ENCODE measurements around the gene EXOC7.

Gene EXOC7

DNA sequence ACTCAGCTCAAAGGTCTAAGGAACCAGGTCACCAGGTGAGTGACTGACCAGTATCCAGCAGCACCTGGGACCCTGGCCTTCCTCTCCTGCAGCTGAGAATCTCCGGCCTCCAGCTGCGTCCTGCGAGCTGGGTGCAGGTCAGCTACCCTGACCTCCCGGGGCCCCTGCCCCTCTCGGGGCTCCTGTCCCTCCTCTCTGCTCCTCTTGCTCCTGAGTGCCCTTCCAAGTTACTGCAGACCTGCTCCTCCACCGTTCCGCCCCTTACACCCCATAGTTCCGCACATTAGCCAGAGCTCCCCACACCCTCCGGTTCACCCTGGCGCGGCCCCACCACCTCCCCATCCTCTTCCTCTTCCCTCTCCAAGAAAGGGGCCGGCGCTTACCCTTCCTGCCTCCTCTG lies 26.9 kb upstream of the EXOC7 start:
- Histone ChIP-seq H3K4me3 (ENCODE audit: low read depth, low read length) (no peak overlapping the region), H3K36me3 (ENCODE audit: insufficient read depth, low read length) (no peaks in the 10 kb centered on the region), H3K4me1 (ENCODE audit: control insufficient read depth, insufficient read depth, low read length, unreplicated experiment) (no peaks in the 10 kb centered on the region), H3K27ac (ENCODE audit: low read depth, low read length) (no peak overlapping the region), H2AFZ (ENCODE audit: low read length, unreplicated experiment) (no peak overlapping the region), H3K79me2 (ENCODE audit: control insufficient read depth, insufficient read depth, low read length, unreplicated experiment) (no peaks in the 10 kb centered on the region), H3K27me3 (ENCODE audit: insufficient read depth, low read length) (peaks cover 40% of the 10 kb centered on the region)

DNA sequence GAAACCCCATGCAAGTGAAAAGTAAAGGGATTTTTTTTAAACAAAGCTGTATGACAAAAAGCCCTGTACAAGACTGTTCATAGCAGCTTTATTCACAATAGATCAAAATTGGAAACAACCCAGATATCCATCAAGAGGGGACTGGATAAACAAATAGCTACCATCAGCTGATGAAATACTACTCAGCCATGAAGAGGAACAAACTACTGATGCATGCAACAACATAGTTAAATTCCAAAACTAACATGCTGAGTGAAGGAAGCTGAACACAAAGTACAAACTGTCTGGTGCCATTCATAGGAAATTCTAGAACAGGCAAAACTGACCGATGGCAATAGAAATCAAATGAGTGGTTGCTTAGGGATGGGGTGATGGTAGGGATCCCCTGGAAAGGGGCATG lies 22.3 kb upstream of the EXOC7 start:
- Histone ChIP-seq H2AFZ (ENCODE audit: low read length, unreplicated experiment) (no peak overlapping the region), H3K79me2 (ENCODE audit: control insufficient read depth, insufficient read depth, low read length, unreplicated experiment) (no peaks in the 10 kb centered on the region), H3K4me3 (ENCODE audit: low read depth, low read length) (no peak overlapping the region)

DNA sequence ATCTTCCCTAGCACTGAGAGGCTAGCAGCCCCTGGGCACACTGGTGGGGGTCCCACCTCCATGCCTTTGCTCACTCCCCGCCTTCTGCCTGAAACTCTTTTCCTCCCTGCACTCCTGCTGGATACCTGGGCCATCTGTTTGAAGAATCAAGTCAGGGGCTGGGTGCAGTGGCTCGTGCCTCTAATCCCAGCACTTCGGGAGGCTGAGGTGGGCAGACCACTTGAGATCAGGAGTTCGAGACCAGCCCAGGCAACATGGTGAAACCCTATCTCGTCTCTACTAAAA lies 21.7 kb upstream of the EXOC7 start:
- no peaks in the 10 kb centered on the region for H3K36me3 ChIP-seq (ENCODE audit: insufficient read depth, low read length)
- no peak overlapping the region for H3K4me3 ChIP-seq (ENCODE audit: low read depth, low read length)
- H3K27ac ChIP-seq (ENCODE audit: low read depth, low read length): no peak overlapping the region
- H3K79me2 ChIP-seq (ENCODE audit: control insufficient read depth, insufficient read depth, low read length, unreplicated experiment): no peaks in the 10 kb centered on the region
- H3K27me3 ChIP-seq (ENCODE audit: insufficient read depth, low read length): peaks cover 4% of the 10 kb centered on the region; the same call in 1 of the 2 replicates
- H2AFZ ChIP-seq (ENCODE audit: low read length, unreplicated experiment): no peak overlapping the region
- H3K4me1 ChIP-seq (ENCODE audit: control insufficient read depth, insufficient read depth, low read length, unreplicated experiment): no peaks in the 10 kb centered on the region

More for the DNA sequence above, 22.3 kb upstream of the EXOC7 start:
- no peaks in the 10 kb centered on the region for H3K36me3 ChIP-seq (ENCODE audit: insufficient read depth, low read length)
- no peak overlapping the region for H3K27ac ChIP-seq (ENCODE audit: low read depth, low read length)
- peaks cover 10% of the 10 kb centered on the region for H3K27me3 ChIP-seq (ENCODE audit: insufficient read depth, low read length)
- no peaks in the 10 kb centered on the region for H3K4me1 ChIP-seq (ENCODE audit: control insufficient read depth, insufficient read depth, low read length, unreplicated experiment)

DNA sequence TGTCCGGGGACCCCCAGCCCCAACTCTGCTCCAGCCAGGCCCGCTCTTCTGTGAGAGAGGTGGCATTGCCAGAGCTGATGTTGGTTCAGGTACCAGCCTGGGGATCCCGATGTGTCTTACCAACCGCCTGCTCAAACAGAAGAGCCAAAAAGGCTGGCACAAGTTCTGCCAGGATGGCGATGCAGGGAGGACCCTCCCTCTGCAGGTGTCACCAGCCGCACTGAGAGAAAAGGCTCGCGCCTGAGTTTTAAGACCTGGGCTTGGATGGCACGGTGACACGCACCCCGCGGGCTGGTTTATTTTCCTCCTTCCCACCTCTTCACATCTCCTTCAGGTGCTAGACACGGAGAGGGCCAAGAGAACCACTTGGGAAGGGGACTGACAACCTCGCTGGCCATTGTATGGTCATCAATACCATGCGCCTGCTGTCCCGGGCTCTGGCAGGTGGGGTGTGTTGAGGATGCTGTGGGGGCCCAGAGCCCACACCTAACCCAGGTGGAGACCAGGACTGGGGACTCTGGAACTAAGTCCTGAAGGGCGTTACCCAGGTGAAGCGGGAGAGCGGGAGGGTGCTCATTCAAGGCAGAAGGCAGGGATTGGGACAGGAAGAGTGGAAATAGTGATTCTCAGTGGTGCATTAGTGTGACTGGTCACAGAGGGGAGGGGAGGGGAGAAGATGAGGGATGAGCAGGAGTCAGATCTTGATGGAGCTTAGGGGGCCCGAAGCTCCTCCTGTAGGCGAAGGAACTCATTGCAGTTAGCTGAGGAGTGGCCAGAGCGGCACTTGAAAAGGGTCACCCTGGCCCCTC lies 21.2 kb upstream of the EXOC7 start:
- Histone ChIP-seq H3K27me3 (ENCODE audit: insufficient read depth, low read length) (no peaks in the 10 kb centered on the region), H2AFZ (ENCODE audit: low read length, unreplicated experiment) (no peak overlapping the region), H3K79me2 (ENCODE audit: control insufficient read depth, insufficient read depth, low read length, unreplicated experiment) (no peaks in the 10 kb centered on the region), H3K4me3 (ENCODE audit: low read depth, low read length) (no peak overlapping the region), H3K4me1 (ENCODE audit: control insufficient read depth, insufficient read depth, low read length, unreplicated experiment) (no peaks in the 10 kb centered on the region), H3K27ac (ENCODE audit: low read depth, low read length) (no peak overlapping the region), H3K36me3 (ENCODE audit: insufficient read depth, low read length) (no peaks in the 10 kb centered on the region)

DNA sequence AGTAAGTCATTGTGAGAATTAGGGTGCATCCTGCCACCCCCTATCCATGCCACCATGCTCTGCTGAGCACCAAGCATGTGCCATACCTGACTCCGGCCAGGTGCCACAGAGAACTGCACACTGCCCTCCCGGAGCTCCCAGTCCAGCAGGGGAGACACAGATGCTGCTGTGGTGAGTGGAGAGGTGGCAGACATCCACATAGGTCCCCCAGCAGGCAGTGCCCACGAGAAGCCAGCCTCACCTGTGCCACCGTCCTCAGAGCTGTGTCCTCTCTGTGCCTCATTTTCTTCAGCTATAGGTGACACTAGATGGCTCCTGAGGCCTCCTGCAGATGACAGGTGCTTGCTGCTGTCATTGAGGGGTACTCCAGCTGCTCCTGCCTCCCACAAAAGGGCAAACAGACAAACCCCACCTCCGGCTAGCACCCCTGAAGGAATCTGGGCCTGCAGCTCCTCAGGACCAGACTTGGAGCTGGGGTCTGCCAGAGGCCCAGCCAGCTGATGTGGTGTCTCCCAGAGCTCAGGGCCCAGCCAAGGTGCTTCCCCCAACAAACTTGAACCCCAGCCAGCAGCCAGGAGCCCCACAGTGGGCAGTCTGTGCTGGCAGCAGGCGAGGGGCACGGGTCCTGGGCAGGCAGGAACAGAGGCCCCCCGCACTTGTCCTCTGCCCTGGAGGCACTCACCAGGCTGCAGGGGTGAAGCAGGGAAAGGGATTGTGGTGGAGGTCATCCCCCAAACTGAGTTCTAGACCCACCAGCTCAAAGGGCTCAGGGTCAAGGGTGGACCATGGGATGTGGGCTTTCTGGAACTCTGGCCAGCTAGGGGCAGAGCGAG lies 20.4 kb upstream of the EXOC7 start:
- Histone ChIP-seq H3K27ac (ENCODE audit: low read depth, low read length) (no peak overlapping the region), H3K4me1 (ENCODE audit: control insufficient read depth, insufficient read depth, low read length, unreplicated experiment) (no peaks in the 10 kb centered on the region), H3K4me3 (ENCODE audit: low read depth, low read length) (no peak overlapping the region), H3K27me3 (ENCODE audit: insufficient read depth, low read length) (no peaks in the 10 kb centered on the region), H3K36me3 (ENCODE audit: insufficient read depth, low read length) (no peaks in the 10 kb centered on the region), H3K79me2 (ENCODE audit: control insufficient read depth, insufficient read depth, low read length, unreplicated experiment) (no peaks in the 10 kb centered on the region), H2AFZ (ENCODE audit: low read length, unreplicated experiment) (no peak overlapping the region)

DNA sequence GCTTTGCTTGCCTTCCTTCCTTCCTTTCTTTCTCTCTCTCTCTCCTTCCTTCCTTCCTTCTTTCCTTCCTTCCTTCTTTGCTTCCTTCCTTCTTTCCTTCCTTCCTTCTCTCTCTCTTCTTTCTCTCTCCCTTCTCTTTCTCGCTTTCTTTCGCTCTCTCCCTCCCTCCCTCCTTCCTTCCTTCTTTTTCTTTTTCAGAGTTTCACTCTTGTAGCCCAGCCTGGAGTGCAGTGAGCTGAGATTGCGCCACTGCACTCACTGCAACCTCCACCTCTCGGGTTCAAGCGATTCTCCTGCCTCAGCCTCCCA lies 19.6 kb upstream of the EXOC7 start:
- Histone ChIP-seq H3K27ac (ENCODE audit: low read depth, low read length) (no peak overlapping the region), H3K36me3 (ENCODE audit: insufficient read depth, low read length) (no peaks in the 10 kb centered on the region), H2AFZ (ENCODE audit: low read length, unreplicated experiment) (no peak overlapping the region), H3K4me1 (ENCODE audit: control insufficient read depth, insufficient read depth, low read length, unreplicated experiment) (no peaks in the 10 kb centered on the region), H3K4me3 (ENCODE audit: low read depth, low read length) (no peak overlapping the region), H3K27me3 (ENCODE audit: insufficient read depth, low read length) (no peaks in the 10 kb centered on the region), H3K79me2 (ENCODE audit: control insufficient read depth, insufficient read depth, low read length, unreplicated experiment) (no peaks in the 10 kb centered on the region)

DNA sequence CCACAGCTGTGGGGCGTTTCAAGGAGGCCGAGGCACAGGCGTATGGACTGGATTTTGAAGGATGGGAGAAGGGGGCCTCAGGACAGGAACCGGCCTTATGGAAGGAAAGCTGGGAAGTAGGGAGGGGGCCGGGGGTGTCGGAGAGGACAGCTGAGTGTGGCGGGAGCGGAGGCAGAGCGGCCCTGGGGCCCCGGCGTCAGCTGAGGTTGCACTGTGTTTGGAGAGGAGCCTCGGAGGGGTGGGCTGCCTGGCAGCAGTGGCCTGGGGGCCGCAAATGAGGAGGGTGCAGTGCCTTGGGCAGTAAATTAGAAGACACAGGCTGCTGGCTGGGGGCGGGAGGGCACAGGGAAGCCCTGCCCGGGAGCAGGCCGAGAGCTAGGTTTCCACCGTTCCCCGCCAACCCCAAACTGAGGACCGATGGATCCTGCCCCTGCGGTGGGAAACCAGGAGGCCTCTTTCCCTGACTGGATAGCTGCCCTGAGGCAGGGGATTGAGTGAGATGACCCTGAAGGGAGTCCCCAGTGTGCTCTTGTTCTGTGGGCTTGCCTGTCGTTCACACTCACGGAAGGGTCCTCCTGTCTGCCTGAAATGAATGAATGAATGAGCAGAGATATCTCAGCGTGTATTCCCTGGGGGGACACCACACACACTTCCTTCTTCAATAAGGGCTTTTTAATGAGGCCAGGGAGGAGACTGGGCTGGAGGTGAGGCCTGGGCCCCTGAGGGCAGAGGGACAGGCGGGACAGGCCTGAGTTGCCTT lies 19.0 kb upstream of the EXOC7 start:
- H3K27ac ChIP-seq (ENCODE audit: low read depth, low read length): no peak overlapping the region
- H3K79me2 ChIP-seq (ENCODE audit: control insufficient read depth, insufficient read depth, low read length, unreplicated experiment): no peaks in the 10 kb centered on the region
- no peaks in the 10 kb centered on the region for H3K4me1 ChIP-seq (ENCODE audit: control insufficient read depth, insufficient read depth, low read length, unreplicated experiment)
- no peak overlapping the region for H3K4me3 ChIP-seq (ENCODE audit: low read depth, low read length)
- H2AFZ ChIP-seq (ENCODE audit: low read length, unreplicated experiment): no peak overlapping the region
- H3K27me3 ChIP-seq (ENCODE audit: insufficient read depth, low read length): no peaks in the 10 kb centered on the region
- no peaks in the 10 kb centered on the region for H3K36me3 ChIP-seq (ENCODE audit: insufficient read depth, low read length)

DNA sequence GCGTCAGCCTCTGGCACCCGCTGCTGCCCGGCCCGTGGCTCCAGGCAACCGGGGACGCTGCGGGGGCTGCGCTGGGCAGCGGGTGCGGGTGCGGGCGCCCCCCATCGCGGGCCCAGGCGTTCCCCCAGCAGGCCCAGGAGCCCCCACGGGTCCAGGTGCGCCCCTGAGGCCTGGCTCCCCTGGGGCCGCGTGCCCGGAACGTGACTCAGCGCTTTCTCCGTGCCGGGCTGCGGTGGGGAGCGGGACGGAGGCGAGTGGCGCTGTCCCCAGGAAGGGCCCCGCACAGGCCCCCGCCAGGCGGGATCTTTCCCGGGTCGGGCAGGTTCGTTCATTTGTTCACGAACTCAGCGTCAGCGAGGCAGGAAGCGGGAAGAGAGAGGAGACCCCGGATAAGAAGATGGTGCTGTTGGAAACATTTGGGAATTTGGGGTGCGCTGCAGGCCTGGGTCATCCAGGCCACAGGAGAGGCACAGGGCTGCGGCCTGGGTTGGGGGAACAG lies 18.4 kb upstream of the EXOC7 start:
- H3K79me2 ChIP-seq (ENCODE audit: control insufficient read depth, insufficient read depth, low read length, unreplicated experiment): no peaks in the 10 kb centered on the region
- H2AFZ ChIP-seq (ENCODE audit: low read length, unreplicated experiment): peak overlapping the region; percentile 87
- no peaks in the 10 kb centered on the region for H3K27me3 ChIP-seq (ENCODE audit: insufficient read depth, low read length)
- H3K4me3 ChIP-seq (ENCODE audit: low read depth, low read length): no peak overlapping the region
- H3K27ac ChIP-seq (ENCODE audit: low read depth, low read length): no peak overlapping the region
- H3K4me1 ChIP-seq (ENCODE audit: control insufficient read depth, insufficient read depth, low read length, unreplicated experiment): no peaks in the 10 kb centered on the region
- H3K36me3 ChIP-seq (ENCODE audit: insufficient read depth, low read length): no peaks in the 10 kb centered on the region

DNA sequence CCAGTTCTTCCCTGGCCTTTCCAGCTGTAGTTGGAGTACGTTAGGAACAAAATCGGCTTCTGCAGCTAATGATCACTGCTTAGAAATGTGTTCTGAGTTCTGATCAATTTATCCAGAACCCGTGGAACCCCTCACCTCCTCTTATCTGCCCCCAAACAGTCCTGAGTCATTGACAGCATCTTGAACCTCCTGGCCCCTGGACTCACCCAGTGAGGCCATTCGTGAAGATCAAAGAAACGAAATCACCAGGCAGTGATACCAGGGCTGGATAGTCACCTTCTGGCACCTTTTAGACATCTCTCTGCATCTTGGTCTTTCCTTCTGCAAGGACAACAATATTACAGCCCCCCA lies 17.0 kb upstream of the EXOC7 start:
- Histone ChIP-seq H3K4me3 (ENCODE audit: low read depth, low read length) (no peak overlapping the region), H3K79me2 (ENCODE audit: control insufficient read depth, insufficient read depth, low read length, unreplicated experiment) (no peaks in the 10 kb centered on the region), H3K27ac (ENCODE audit: low read depth, low read length) (no peak overlapping the region), H2AFZ (ENCODE audit: low read length, unreplicated experiment) (no peak overlapping the region), H3K36me3 (ENCODE audit: insufficient read depth, low read length) (no peaks in the 10 kb centered on the region), H3K4me1 (ENCODE audit: control insufficient read depth, insufficient read depth, low read length, unreplicated experiment) (no peaks in the 10 kb centered on the region), H3K27me3 (ENCODE audit: insufficient read depth, low read length) (no peaks in the 10 kb centered on the region)

DNA sequence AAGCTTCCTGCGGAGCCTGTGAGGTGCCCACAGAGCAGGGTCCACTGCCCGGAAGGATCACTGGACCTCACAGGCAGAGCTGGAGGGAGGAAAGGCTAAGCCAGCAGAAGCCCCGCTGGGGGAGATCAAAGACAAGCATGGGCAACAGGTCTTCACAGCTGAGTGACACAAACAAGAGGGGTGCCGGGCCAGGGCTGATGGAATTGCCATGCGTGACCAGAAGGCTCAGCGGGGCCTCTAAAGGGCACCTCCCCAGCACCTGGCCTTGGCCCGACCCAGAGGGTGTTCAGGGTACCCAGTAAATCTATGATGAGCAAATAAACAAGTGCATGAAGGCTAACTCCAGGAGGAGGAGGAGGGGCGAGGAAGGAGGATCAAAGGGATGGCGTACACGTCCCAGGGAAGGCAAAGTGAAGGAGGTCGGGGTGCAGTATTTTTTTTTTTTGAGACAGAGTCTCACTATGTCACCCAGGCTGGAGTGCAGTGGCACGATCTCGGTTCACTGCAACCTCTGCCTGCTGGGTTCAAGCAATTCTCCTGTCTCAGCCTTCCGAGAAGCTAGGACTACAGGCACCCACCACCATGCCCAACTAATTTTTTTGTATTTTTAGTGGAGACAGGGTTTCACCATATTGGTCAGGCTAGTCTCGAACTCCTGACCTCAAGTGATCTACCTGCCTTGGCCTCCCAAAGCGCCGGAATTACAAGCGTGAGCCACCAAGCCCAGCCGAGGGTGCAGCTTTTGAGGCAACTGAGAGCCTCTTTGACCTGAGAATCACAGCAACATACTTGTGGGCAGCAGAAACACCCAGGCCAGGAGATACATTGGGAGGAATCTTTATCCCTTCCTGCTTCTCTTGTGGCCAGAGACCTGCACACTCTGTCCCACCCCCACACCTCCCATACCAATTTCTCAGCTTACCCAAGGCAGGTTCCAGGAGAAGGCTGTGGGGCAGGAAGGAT lies 16.1 kb upstream of the EXOC7 start:
- no peaks in the 10 kb centered on the region for H3K27me3 ChIP-seq (ENCODE audit: insufficient read depth, low read length)
- no peaks in the 10 kb centered on the region for H3K79me2 ChIP-seq (ENCODE audit: control insufficient read depth, insufficient read depth, low read length, unreplicated experiment)
- H2AFZ ChIP-seq (ENCODE audit: low read length, unreplicated experiment): no peak overlapping the region
- no peaks in the 10 kb centered on the region for H3K4me1 ChIP-seq (ENCODE audit: control insufficient read depth, insufficient read depth, low read length, unreplicated experiment)
- no peak overlapping the region for H3K27ac ChIP-seq (ENCODE audit: low read depth, low read length)
- H3K4me3 ChIP-seq (ENCODE audit: low read depth, low read length): no peak overlapping the region
- no peaks in the 10 kb centered on the region for H3K36me3 ChIP-seq (ENCODE audit: insufficient read depth, low read length)
